GM23338 (cell line): Measurements from ENCODE around the gene CCDC187. TPM values are rescaled to one million over a fixed set of nuclear protein-coding genes. Genes with fewer than 3 reads are reported as not detected.

ENCODE experiments used
- ATAC-seq: fragments of 200-7000 bp; cut with Tn5 transposase; 3 replicates; pipeline ENCODE4 v1.9.1; 2020
- DNase-seq: peaks from one replicate; pipeline ENCODE4 v3.0.0-alpha.2; 2015; ENCODE audit warnings: low spot score
- H2AFZ ChIP-seq: fragments of 200-600 bp; sonication (generic); 2 replicates; pipeline ENCODE4 v1.8.0; 2016; ENCODE audit warnings: antibody characterized with exemption, mild to moderate bottlenecking, moderate library complexity
- H3F3A ChIP-seq: fragments of 200-600 bp; sonication (generic); replicated peaks from 2 replicates; pipeline ENCODE4 v1.8.0; 2017; ENCODE audit warnings: antibody characterized with exemption, mixed run types, low read depth
- H3K27ac ChIP-seq: fragments of 200-600 bp; sonication (generic); 2 replicates; pipeline ENCODE4 v1.6.1; 2016; ENCODE audit warnings: low read depth
- H3K27me3 ChIP-seq: fragments of 200-600 bp; sonication (generic); 2 replicates; pipeline ENCODE4 v1.8.0; 2016; ENCODE audit warnings: mild to moderate bottlenecking, mixed run types, moderate library complexity; ENCODE audit not compliant: insufficient read depth
- H3K36me3 ChIP-seq: fragments of 200-600 bp; sonication (generic); 2 replicates; pipeline ENCODE4 v1.8.0; 2016; ENCODE audit warnings: mild to moderate bottlenecking; ENCODE audit not compliant: insufficient read depth
- H3K4me1 ChIP-seq: fragments of 200-600 bp; sonication (generic); 2 replicates; pipeline ENCODE4 v1.8.0; 2016; ENCODE audit warnings: mild to moderate bottlenecking, moderate library complexity; ENCODE audit not compliant: insufficient read depth
- H3K4me2 ChIP-seq: fragments of 200-600 bp; sonication (generic); 2 replicates; pipeline ENCODE4 v1.7.1; 2017; ENCODE audit warnings: mixed run types
- H3K4me3 ChIP-seq: fragments of 200-600 bp; sonication (generic); 2 replicates; pipeline ENCODE4 v1.6.1; 2016; ENCODE audit warnings: mixed run types
- H3K79me2 ChIP-seq: fragments of 200-600 bp; sonication (generic); replicated peaks from 2 replicates; pipeline ENCODE4 v1.8.0; 2017; ENCODE audit warnings: mild to moderate bottlenecking; ENCODE audit not compliant: insufficient read depth
- H3K9me2 ChIP-seq: fragments of 200-600 bp; sonication (generic); 2 replicates; pipeline ENCODE4 v1.8.0; 2017; ENCODE audit not compliant: insufficient read depth
- H4K20me1 ChIP-seq: fragments of 200-600 bp; sonication (generic); replicated peaks from 2 replicates; pipeline ENCODE4 v1.8.0; 2017; ENCODE audit warnings: mild to moderate bottlenecking; ENCODE audit not compliant: insufficient read depth
- H3K27ac Mint-ChIP-seq: 2 replicates; pipeline ENCODE4 v1.8.0; 2020; ENCODE audit warnings: inconsistent platforms, mild to moderate bottlenecking, moderate library complexity, mixed read lengths
- H3K27me3 Mint-ChIP-seq: 3 replicates; pipeline ENCODE4 v1.8.0; 2022; ENCODE audit warnings: low read depth, mild to moderate bottlenecking, moderate library complexity, mixed read lengths, inconsistent platforms; ENCODE audit not compliant: insufficient read depth, poor library complexity
- H3K36me3 Mint-ChIP-seq: 3 replicates; pipeline ENCODE4 v1.8.0; 2021; ENCODE audit warnings: low read depth, mild to moderate bottlenecking, inconsistent platforms, moderate library complexity, mixed read lengths
- H3K4me1 Mint-ChIP-seq: 3 replicates; pipeline ENCODE4 v1.8.0; 2020; ENCODE audit warnings: mild to moderate bottlenecking, inconsistent platforms, mixed read lengths
- H3K4me3 Mint-ChIP-seq: 3 replicates; pipeline ENCODE4 v1.8.0; 2021; ENCODE audit warnings: moderate library complexity, mild to moderate bottlenecking, inconsistent platforms, mixed read lengths
- H3K9me3 Mint-ChIP-seq: 3 replicates; pipeline ENCODE4 v1.8.0; 2020; ENCODE audit warnings: moderate library complexity, mild to moderate bottlenecking, inconsistent platforms, mixed read lengths
- CREB1 ChIP-seq: fragments of 250-450 bp; sonication (Bioruptor Pico); IDR thresholded peaks from 2 replicates; pipeline ENCODE4 v1.5.0; 2020; ENCODE audit warnings: low read depth, mild to moderate bottlenecking, moderate library complexity
- EZH2 ChIP-seq: fragments of 200-600 bp; sonication (generic); IDR thresholded peaks from one replicate; pipeline ENCODE4 v1.8.0; 2017; ENCODE audit warnings: antibody characterized with exemption, mild to moderate bottlenecking, low read depth; ENCODE audit not compliant: unreplicated experiment
- EZH2phosphoT487 ChIP-seq: fragments of 200-600 bp; sonication (generic); IDR thresholded peaks from one replicate; pipeline ENCODE4 v1.8.1; 2018; ENCODE audit warnings: antibody characterized with exemption; ENCODE audit not compliant: unreplicated experiment
- JUNB ChIP-seq: IDR thresholded peaks from one replicate; pipeline ENCODE4 v1.6.1; 2016; ENCODE audit warnings: antibody characterized with exemption; ENCODE audit not compliant: unreplicated experiment
- NANOG ChIP-seq: IDR thresholded peaks from 2 replicates; pipeline ENCODE4 v1.6.1; 2016; ENCODE audit warnings: antibody characterized with exemption, borderline replicate concordance
- POLR2AphosphoS5 ChIP-seq: IDR thresholded peaks from 2 replicates; pipeline ENCODE4 v1.6.1; 2016; ENCODE audit warnings: antibody characterized with exemption, low read depth
- STAT1 ChIP-seq: IDR thresholded peaks from one replicate; pipeline ENCODE4 v1.6.1; 2016; ENCODE audit warnings: antibody characterized with exemption; ENCODE audit not compliant: unreplicated experiment
- ZNF114 ChIP-seq: fragments of 250-450 bp; sonication (Bioruptor Pico); IDR thresholded peaks from 2 replicates; pipeline ENCODE4 v1.5.0; 2020; ENCODE audit warnings: mild to moderate bottlenecking, moderate library complexity
- ZNF331 ChIP-seq: fragments of 250-450 bp; sonication (Bioruptor Pico); IDR thresholded peaks from 2 replicates; pipeline ENCODE4 v1.5.0; 2020; ENCODE audit warnings: low read depth, mild to moderate bottlenecking, moderate library complexity
- polyA plus RNA-seq: library from polyadenylated mRNA; unstranded; fragments of >200 nt; fragmentation: Nextera tagmentation; extraction: Ambion mirVana; gene quantifications from 2 replicates; pipeline ENCODE4 v1.2.1, GENCODE V29; 2016
- total RNA-seq: library from RNA; depleted of rRNA; stranded (reverse); fragments of >200 nt; shearing (Covaris generic); gene quantifications from 2 replicates; pipeline ENCODE4 v1.2.3, GENCODE V29; 2014
- TF ChIP-seq, protein P1 (sequence below): IDR thresholded peaks from one replicate; pipeline ENCODE4 v1.6.1; 2018; ENCODE audit warnings: antibody characterized with exemption; ENCODE audit not compliant: unreplicated experiment
- TF ChIP-seq, protein P2 (sequence below): fragments of 250-450 bp; sonication (Bioruptor Pico); IDR thresholded peaks from 2 replicates; pipeline ENCODE4 v1.5.0; 2020; ENCODE audit warnings: mild to moderate bottlenecking, moderate library complexity
- TF ChIP-seq, protein P3 (sequence below): IDR thresholded peaks from 2 replicates; pipeline ENCODE4 v1.6.1; 2016; ENCODE audit warnings: antibody characterized with exemption
- TF ChIP-seq, protein P4 (sequence below), 2 experiments: fragments of 200-600 bp in 1 of 2; sonication (generic) in 1 of 2; conservative IDR thresholded peaks; 2 replicates each; pipeline versions ENCODE4 v1.5.1 to v1.6.1; 2016 to 2017; ENCODE audit warnings: antibody characterized with exemption in 2 of 2, low read depth in 2 of 2, mild to moderate bottlenecking in 2 of 2, moderate library complexity in 1 of 2

CCDC187 gene
- total and polyA plus RNA-seq, 2 experiments from 2014 or later: 0.14 TPM; not detected in 1

DNA sequence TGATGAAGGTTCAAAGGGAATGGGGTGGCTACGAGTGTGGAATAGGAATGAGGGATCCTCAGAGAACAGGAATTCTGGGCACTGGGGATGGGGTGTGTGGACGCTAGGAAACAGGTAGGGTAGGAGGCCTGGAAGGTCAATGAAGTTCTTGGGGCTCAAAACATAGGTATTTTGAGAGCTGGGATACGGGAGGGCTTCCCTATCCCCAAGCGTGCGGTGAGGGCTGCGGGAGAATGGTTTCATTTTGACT, 59.0 kb downstream of the CCDC187 start:
- Histone ChIP-seq H3K4me3 (peak overlapping the region; percentile 84), H3K36me3 (no peaks in the 10 kb centered on the region), H3K27ac (no peak overlapping the region), H3K4me2 (peak overlapping the region; percentile 99), H3K79me2 (peaks cover 52% of the 10 kb centered on the region), H3K9me2 (no peaks in the 10 kb centered on the region), H3K27me3 (0 out of 2 replicates have a peak, but pooled peaks cover 8% of the 10 kb centered on the region), H3F3A (0 out of 2 replicates have a peak, but pooled peaks cover 5% of the 10 kb centered on the region), H4K20me1 (peaks cover 39% of the 10 kb centered on the region), H3K4me1 (peaks cover 21% of the 10 kb centered on the region), H2AFZ (no peak overlapping the region)
- TF ChIP-seq EZH2: no peak
- no peak for TF ChIP-seq POLR2AphosphoS5
- TF ChIP-seq, protein P1, sequence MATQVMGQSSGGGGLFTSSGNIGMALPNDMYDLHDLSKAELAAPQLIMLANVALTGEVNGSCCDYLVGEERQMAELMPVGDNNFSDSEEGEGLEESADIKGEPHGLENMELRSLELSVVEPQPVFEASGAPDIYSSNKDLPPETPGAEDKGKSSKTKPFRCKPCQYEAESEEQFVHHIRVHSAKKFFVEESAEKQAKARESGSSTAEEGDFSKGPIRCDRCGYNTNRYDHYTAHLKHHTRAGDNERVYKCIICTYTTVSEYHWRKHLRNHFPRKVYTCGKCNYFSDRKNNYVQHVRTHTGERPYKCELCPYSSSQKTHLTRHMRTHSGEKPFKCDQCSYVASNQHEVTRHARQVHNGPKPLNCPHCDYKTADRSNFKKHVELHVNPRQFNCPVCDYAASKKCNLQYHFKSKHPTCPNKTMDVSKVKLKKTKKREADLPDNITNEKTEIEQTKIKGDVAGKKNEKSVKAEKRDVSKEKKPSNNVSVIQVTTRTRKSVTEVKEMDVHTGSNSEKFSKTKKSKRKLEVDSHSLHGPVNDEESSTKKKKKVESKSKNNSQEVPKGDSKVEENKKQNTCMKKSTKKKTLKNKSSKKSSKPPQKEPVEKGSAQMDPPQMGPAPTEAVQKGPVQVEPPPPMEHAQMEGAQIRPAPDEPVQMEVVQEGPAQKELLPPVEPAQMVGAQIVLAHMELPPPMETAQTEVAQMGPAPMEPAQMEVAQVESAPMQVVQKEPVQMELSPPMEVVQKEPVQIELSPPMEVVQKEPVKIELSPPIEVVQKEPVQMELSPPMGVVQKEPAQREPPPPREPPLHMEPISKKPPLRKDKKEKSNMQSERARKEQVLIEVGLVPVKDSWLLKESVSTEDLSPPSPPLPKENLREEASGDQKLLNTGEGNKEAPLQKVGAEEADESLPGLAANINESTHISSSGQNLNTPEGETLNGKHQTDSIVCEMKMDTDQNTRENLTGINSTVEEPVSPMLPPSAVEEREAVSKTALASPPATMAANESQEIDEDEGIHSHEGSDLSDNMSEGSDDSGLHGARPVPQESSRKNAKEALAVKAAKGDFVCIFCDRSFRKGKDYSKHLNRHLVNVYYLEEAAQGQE: no peak
- no peak for TF ChIP-seq NANOG
- TF ChIP-seq, protein P2, sequence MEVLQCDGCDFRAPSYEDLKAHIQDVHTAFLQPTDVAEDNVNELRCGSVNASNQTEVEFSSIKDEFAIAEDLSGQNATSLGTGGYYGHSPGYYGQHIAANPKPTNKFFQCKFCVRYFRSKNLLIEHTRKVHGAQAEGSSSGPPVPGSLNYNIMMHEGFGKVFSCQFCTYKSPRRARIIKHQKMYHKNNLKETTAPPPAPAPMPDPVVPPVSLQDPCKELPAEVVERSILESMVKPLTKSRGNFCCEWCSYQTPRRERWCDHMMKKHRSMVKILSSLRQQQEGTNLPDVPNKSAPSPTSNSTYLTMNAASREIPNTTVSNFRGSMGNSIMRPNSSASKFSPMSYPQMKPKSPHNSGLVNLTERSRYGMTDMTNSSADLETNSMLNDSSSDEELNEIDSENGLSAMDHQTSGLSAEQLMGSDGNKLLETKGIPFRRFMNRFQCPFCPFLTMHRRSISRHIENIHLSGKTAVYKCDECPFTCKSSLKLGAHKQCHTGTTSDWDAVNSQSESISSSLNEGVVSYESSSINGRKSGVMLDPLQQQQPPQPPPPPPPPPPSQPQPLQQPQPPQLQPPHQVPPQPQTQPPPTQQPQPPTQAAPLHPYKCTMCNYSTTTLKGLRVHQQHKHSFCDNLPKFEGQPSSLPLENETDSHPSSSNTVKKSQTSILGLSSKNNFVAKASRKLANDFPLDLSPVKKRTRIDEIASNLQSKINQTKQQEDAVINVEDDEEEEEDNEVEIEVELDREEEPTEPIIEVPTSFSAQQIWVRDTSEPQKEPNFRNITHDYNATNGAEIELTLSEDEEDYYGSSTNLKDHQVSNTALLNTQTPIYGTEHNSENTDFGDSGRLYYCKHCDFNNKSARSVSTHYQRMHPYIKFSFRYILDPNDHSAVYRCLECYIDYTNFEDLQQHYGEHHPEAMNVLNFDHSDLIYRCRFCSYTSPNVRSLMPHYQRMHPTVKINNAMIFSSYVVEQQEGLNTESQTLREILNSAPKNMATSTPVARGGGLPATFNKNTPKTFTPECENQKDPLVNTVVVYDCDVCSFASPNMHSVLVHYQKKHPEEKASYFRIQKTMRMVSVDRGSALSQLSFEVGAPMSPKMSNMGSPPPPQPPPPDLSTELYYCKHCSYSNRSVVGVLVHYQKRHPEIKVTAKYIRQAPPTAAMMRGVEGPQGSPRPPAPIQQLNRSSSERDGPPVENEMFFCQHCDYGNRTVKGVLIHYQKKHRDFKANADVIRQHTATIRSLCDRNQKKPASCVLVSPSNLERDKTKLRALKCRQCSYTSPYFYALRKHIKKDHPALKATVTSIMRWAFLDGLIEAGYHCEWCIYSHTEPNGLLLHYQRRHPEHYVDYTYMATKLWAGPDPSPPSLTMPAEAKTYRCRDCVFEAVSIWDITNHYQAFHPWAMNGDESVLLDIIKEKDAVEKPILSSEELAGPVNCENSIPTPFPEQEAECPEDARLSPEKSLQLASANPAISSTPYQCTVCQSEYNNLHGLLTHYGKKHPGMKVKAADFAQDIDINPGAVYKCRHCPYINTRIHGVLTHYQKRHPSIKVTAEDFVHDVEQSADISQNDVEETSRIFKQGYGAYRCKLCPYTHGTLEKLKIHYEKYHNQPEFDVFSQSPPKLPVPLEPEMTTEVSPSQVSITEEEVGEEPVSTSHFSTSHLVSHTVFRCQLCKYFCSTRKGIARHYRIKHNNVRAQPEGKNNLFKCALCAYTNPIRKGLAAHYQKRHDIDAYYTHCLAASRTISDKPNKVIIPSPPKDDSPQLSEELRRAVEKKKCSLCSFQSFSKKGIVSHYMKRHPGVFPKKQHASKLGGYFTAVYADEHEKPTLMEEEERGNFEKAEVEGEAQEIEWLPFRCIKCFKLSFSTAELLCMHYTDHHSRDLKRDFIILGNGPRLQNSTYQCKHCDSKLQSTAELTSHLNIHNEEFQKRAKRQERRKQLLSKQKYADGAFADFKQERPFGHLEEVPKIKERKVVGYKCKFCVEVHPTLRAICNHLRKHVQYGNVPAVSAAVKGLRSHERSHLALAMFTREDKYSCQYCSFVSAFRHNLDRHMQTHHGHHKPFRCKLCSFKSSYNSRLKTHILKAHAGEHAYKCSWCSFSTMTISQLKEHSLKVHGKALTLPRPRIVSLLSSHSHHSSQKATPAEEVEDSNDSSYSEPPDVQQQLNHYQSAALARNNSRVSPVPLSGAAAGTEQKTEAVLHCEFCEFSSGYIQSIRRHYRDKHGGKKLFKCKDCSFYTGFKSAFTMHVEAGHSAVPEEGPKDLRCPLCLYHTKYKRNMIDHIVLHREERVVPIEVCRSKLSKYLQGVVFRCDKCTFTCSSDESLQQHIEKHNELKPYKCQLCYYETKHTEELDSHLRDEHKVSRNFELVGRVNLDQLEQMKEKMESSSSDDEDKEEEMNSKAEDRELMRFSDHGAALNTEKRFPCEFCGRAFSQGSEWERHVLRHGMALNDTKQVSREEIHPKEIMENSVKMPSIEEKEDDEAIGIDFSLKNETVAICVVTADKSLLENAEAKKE (CRISPR knock-in tag): no peak
- TF ChIP-seq, protein P3, sequence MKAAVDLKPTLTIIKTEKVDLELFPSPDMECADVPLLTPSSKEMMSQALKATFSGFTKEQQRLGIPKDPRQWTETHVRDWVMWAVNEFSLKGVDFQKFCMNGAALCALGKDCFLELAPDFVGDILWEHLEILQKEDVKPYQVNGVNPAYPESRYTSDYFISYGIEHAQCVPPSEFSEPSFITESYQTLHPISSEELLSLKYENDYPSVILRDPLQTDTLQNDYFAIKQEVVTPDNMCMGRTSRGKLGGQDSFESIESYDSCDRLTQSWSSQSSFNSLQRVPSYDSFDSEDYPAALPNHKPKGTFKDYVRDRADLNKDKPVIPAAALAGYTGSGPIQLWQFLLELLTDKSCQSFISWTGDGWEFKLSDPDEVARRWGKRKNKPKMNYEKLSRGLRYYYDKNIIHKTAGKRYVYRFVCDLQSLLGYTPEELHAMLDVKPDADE: no peak
- TF ChIP-seq, protein P4, sequence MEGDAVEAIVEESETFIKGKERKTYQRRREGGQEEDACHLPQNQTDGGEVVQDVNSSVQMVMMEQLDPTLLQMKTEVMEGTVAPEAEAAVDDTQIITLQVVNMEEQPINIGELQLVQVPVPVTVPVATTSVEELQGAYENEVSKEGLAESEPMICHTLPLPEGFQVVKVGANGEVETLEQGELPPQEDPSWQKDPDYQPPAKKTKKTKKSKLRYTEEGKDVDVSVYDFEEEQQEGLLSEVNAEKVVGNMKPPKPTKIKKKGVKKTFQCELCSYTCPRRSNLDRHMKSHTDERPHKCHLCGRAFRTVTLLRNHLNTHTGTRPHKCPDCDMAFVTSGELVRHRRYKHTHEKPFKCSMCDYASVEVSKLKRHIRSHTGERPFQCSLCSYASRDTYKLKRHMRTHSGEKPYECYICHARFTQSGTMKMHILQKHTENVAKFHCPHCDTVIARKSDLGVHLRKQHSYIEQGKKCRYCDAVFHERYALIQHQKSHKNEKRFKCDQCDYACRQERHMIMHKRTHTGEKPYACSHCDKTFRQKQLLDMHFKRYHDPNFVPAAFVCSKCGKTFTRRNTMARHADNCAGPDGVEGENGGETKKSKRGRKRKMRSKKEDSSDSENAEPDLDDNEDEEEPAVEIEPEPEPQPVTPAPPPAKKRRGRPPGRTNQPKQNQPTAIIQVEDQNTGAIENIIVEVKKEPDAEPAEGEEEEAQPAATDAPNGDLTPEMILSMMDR (conservative IDR thresholded peaks at IDR 0.05; ENCODE audit: low read depth in 2 of 2): no peak
- no peak for TF ChIP-seq ZNF114 (CRISPR knock-in tag)
- TF ChIP-seq CREB1: no peak
- TF ChIP-seq JUNB: no peak
- no peak for TF ChIP-seq STAT1
- TF ChIP-seq EZH2phosphoT487: no peak
- TF ChIP-seq ZNF331 (CRISPR knock-in tag): no peak
- Mint-ChIP-seq H3K9me3 (no peaks in the 10 kb centered on the region), H3K27me3 (peaks cover 26% of the 10 kb centered on the region), H3K36me3 (no peaks in the 10 kb centered on the region), H3K27ac (peak overlapping the region; percentile 41), H3K4me3 (peak overlapping the region; percentile 87), H3K4me1 (peaks cover 44% of the 10 kb centered on the region)
- ATAC-seq (no peak), DNase-seq (no peak)
